ENCODE results near the gene WDR31. TPM values are rescaled to one million over a fixed set of nuclear protein-coding genes. Genes with fewer than 3 reads are reported as not detected.

The WDR31 gene
- total RNA-seq, 1 experiment from 2014 or later: 11.2 TPM

DNA sequence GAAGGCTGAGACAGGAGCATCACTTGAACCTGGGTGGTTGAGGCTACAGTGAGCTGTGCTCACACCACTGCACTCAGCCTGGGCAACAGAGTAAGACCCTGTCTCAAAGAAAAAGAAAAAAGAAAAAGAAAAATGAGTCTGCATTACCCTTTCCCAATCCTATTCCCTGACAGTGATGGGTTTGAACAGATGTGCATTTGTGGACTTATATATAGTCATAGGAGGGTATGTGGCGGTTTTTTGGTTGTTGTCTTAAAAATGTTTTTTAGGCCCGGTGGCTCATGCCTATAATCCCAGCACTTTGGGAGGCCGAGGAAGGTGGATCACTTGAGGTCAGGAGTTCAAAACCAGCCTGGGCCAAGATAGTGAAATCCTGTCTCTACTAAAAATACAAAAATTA is 23.3 kb upstream of the WDR31 start:
- ChIA-PET POLR2A (ENCODE audit: unreplicated experiment) (no interaction called here), CTCF (no interaction called here)
- Histone ChIP-seq H2AFZ (no peak overlapping the region), H3F3A (ENCODE audit: insufficient read depth, low read depth) (peaks cover 10% of the 10 kb centered on the region; the same call in 1 of the 2 replicates), H3K4me1 (replicated peaks; ENCODE audit: insufficient read depth) (peaks cover 19% of the 10 kb centered on the region), H3K4me3 (no peak overlapping the region), H3K4me2 (no peak overlapping the region), H3K9me2 (ENCODE audit: insufficient read depth) (no peaks in the 10 kb centered on the region), H3K9me3 (ENCODE audit: insufficient read depth, low read depth) (no peaks in the 10 kb centered on the region), H4K20me1 (ENCODE audit: insufficient read depth) (0 out of 2 replicates have a peak, but pooled peaks cover 3% of the 10 kb centered on the region), H3K79me2 (ENCODE audit: low read depth) (no peaks in the 10 kb centered on the region), H3K27me3 (ENCODE audit: insufficient read depth, low read depth) (no peaks in the 10 kb centered on the region), H3K27ac (no peak overlapping the region), H3K36me3 (ENCODE audit: low read depth) (no peaks in the 10 kb centered on the region)
- no TSS peak for BruUV-seq (replicated peaks)
- DNase-seq: no peak
- intact Hi-C loops (cut with micrococcal nuclease; ENCODE audit: unreplicated experiment): no loop called here
- TF ChIP-seq, protein P1, sequence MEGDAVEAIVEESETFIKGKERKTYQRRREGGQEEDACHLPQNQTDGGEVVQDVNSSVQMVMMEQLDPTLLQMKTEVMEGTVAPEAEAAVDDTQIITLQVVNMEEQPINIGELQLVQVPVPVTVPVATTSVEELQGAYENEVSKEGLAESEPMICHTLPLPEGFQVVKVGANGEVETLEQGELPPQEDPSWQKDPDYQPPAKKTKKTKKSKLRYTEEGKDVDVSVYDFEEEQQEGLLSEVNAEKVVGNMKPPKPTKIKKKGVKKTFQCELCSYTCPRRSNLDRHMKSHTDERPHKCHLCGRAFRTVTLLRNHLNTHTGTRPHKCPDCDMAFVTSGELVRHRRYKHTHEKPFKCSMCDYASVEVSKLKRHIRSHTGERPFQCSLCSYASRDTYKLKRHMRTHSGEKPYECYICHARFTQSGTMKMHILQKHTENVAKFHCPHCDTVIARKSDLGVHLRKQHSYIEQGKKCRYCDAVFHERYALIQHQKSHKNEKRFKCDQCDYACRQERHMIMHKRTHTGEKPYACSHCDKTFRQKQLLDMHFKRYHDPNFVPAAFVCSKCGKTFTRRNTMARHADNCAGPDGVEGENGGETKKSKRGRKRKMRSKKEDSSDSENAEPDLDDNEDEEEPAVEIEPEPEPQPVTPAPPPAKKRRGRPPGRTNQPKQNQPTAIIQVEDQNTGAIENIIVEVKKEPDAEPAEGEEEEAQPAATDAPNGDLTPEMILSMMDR (conservative IDR thresholded peaks at IDR 0.05): no peak
- no peak for TF ChIP-seq EZH2 (IDR thresholded peaks at IDR 0.05; ENCODE audit: low read depth)

DNA sequence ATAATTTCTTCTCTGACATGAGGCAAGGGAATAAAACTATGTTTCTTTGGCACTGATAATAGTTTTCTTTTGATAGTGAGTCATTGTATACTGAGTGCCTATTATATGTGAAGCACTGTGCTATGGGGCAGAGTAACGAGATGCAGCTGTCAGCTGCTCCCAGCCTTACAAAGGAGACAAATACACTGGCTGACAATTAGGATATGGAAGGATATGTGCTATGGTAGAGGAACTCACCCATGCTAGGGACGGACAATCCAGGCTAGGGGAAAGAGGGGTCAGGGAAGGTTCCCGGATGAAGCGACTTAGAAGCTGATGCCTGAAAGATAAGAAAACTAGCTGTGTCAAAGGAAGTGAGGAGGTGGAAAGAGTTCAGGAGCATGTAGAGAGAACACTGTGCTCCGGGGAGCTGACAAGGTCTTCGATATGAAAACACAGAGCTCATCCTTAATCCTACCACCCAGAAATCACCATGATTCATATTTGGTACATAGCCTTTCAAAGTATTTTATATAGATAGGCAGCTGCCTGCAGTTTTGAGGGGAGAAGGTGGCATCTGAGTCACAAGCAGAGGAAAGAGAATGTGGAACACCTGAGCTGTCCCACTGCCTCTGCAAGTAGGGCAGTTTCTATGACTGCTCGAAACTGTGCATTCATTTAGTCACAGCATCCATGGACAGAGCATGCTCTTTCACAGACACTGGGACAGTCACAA is 21.4 kb upstream of the WDR31 start:
- H3K9me3 ChIP-seq (ENCODE audit: insufficient read depth, low read depth): no peaks in the 10 kb centered on the region
- no peak overlapping the region for H2AFZ ChIP-seq
- no TSS peak for BruUV-seq (replicated peaks)
- peaks cover 10% of the 10 kb centered on the region; the same call in 1 of the 2 replicates for H3F3A ChIP-seq (ENCODE audit: insufficient read depth, low read depth)
- H3K9me2 ChIP-seq (ENCODE audit: insufficient read depth): no peaks in the 10 kb centered on the region
- H4K20me1 ChIP-seq (ENCODE audit: insufficient read depth): 0 out of 2 replicates have a peak, but pooled peaks cover 3% of the 10 kb centered on the region
- H3K79me2 ChIP-seq (ENCODE audit: low read depth): no peaks in the 10 kb centered on the region
- H3K27ac ChIP-seq: 0 out of 2 replicates have a peak overlapping the region, but pooled peaks have one; percentile 2
- peak in 1 of 2 experiments; percentile 51 for DNase-seq
- intact Hi-C loops (cut with micrococcal nuclease; ENCODE audit: unreplicated experiment): no loop called here
- POLR2A ChIA-PET (ENCODE audit: unreplicated experiment): no interaction called here
- H3K4me1 ChIP-seq (replicated peaks; ENCODE audit: insufficient read depth): peaks cover 19% of the 10 kb centered on the region
- H3K4me2 ChIP-seq: peak overlapping the region; percentile 40
- CTCF ChIA-PET: interaction anchor here (0.6 kb wide), 1 partner anchor 1088 kb away, joined by 3 read pairs; no protein-coding TSS in a partner anchor
- H3K27me3 ChIP-seq (ENCODE audit: insufficient read depth, low read depth): no peaks in the 10 kb centered on the region
- TF ChIP-seq EZH2 (IDR thresholded peaks at IDR 0.05; ENCODE audit: low read depth): no peak
- TF ChIP-seq, protein P1 (conservative IDR thresholded peaks at IDR 0.05): no peak
- H3K4me3 ChIP-seq: no peak overlapping the region
- H3K36me3 ChIP-seq (ENCODE audit: low read depth): no peaks in the 10 kb centered on the region

DNA sequence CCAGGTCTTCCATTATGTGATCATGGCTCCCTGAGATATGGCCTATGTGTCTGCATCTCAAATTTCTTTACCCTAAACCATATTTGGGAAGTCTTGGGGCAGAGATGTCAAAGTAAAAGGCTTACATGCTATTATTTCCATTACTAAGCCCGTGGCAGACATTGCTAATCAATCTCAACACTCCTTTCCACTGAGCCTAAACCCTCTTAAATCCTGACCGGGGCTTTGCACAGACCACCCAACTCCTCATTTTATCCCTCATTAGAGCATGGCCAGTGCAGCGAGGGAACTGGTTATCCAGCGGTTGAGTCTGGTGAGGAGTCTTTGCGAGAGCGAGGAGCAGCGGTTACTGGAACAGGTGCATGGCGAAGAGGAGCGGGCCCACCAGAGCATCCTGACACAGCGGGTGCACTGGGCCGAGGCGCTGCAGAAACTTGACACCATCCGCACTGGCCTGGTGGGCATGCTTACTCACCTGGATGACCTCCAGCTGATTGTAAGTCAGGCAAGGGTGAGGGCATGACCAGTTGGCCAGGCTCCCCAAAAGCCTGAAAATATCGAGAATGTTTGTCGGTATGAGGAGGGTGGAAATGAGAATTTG is 20.3 kb upstream of the WDR31 start:
- peaks cover 10% of the 10 kb centered on the region; the same call in 1 of the 2 replicates for H3F3A ChIP-seq (ENCODE audit: insufficient read depth, low read depth)
- DNase-seq: no peak
- H2AFZ ChIP-seq: no peak overlapping the region
- POLR2A ChIA-PET (ENCODE audit: unreplicated experiment): no interaction called here
- H4K20me1 ChIP-seq (ENCODE audit: insufficient read depth): 0 out of 2 replicates have a peak, but pooled peaks cover 3% of the 10 kb centered on the region
- intact Hi-C loops (cut with micrococcal nuclease; ENCODE audit: unreplicated experiment): no loop called here
- no peaks in the 10 kb centered on the region for H3K36me3 ChIP-seq (ENCODE audit: low read depth)
- no peak overlapping the region for H3K4me2 ChIP-seq
- no peaks in the 10 kb centered on the region for H3K9me3 ChIP-seq (ENCODE audit: insufficient read depth, low read depth)
- CTCF ChIA-PET: no interaction called here
- no peaks in the 10 kb centered on the region for H3K27me3 ChIP-seq (ENCODE audit: insufficient read depth, low read depth)
- 0 out of 2 replicates have a peak overlapping the region, but pooled peaks have one; percentile 2 for H3K27ac ChIP-seq
- BruUV-seq (replicated peaks): no TSS peak
- TF ChIP-seq, protein P1 (conservative IDR thresholded peaks at IDR 0.05): no peak
- no peak for TF ChIP-seq EZH2 (IDR thresholded peaks at IDR 0.05; ENCODE audit: low read depth)
- no peaks in the 10 kb centered on the region for H3K79me2 ChIP-seq (ENCODE audit: low read depth)
- no peaks in the 10 kb centered on the region for H3K9me2 ChIP-seq (ENCODE audit: insufficient read depth)
- no peak overlapping the region for H3K4me3 ChIP-seq
- H3K4me1 ChIP-seq (replicated peaks; ENCODE audit: insufficient read depth): peaks cover 19% of the 10 kb centered on the region

Data from PC-9 (cell line).